SK-N-SH (cell line): Measurements from ENCODE around the gene ADORA2A.

Experiments used
- CHD2 ChIP-seq: fragments of 150-350 bp; IDR thresholded peaks from 2 replicates; pipeline ENCODE4 v1.6.1; 2018; ENCODE audit warnings: low read length; ENCODE audit not compliant: partially characterized antibody
- EP300 ChIP-seq, 2 experiments: IDR thresholded peaks; 2 replicates each; pipeline versions ENCODE4 v1.4.0 to v1.6.1; 2012; ENCODE audit warnings: borderline replicate concordance in 1 of 2, low read depth in 1 of 2, low read length in 1 of 2
- FOXJ3 ChIP-seq: sonication (generic); formaldehyde crosslinking; IDR thresholded peaks from 2 replicates; pipeline ENCODE4 v1.5.1; 2020; ENCODE audit warnings: mild to moderate bottlenecking, missing genetic modification reagents
- GABPA ChIP-seq: IDR thresholded peaks from 2 replicates; pipeline ENCODE4 v1.4.0; 2012; ENCODE audit warnings: low read depth, mild to moderate bottlenecking
- NFIC ChIP-seq: IDR thresholded peaks from 2 replicates; pipeline ENCODE4 v1.4.0; 2012; ENCODE audit warnings: borderline replicate concordance
- NRF1 ChIP-seq: IDR thresholded peaks from 2 replicates; pipeline ENCODE4 v1.6.1; 2012; ENCODE audit warnings: low read depth, mild to moderate bottlenecking, low read length
- RAD21 ChIP-seq: IDR thresholded peaks from 2 replicates; pipeline ENCODE4 v1.6.1; 2012; ENCODE audit warnings: mild to moderate bottlenecking, low read length
- RFX5 ChIP-seq: IDR thresholded peaks from 2 replicates; pipeline ENCODE4 v1.6.1; 2012; ENCODE audit warnings: mild to moderate bottlenecking, improper control_type of control experiment, low read length
- SMC3 ChIP-seq: IDR thresholded peaks from 2 replicates; pipeline ENCODE4 v1.6.1; 2012; ENCODE audit warnings: low read depth, low read length, improper control_type of control experiment
- TEAD4 ChIP-seq: IDR thresholded peaks from 2 replicates; pipeline ENCODE4 v1.4.0; 2012; ENCODE audit warnings: mild to moderate bottlenecking, borderline replicate concordance; ENCODE audit not compliant: insufficient read depth
- TF ChIP-seq, protein P1 (sequence below): fragments of 200-600 bp; sonication (generic); IDR thresholded peaks from 2 replicates; pipeline ENCODE4 v1.6.1; 2017; ENCODE audit warnings: antibody characterized with exemption, mild to moderate bottlenecking, moderate library complexity

DNA sequence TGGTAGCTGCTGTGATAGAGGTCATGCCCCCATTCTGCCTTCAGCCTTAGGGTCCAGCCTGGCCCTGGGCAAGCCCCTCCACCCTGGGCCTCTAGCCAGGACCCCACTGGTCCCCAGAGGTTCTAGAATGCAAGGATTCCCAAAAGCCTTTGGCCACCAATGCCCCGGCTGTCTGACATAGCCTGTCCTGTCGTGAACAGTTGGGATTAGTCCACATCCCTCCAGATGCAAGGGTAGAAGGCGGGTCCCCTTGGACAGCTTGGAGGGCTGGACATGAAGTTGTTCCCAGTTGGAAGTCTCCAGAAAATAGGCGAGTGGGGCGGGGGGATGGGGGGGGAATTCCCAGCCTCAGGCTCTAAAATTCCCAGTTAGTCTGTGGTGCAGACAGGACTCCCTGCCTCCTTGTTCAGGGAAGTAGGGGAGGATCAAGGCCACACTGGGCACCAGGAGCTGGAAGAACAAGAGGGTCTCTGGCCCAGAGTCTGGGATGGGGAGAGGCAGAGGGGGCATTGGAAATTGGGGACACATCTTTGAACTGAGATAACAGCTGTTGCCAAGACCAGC lies 5.2 kb upstream of the ADORA2A start:
- TF ChIP-seq SMC3 (no peak), EP300 (IDR thresholded peaks at IDR 0.05; ENCODE audit: borderline replicate concordance in 1 of 2, low read depth in 1 of 2, low read length in 1 of 2) (no peak), RFX5 (no peak), RAD21 (no peak), CHD2 (no peak), GABPA (no peak), NRF1 (no peak), TEAD4 (no peak), NFIC (no peak), FOXJ3 (CRISPR knock-in tag) (no peak)
- TF ChIP-seq, protein P1, sequence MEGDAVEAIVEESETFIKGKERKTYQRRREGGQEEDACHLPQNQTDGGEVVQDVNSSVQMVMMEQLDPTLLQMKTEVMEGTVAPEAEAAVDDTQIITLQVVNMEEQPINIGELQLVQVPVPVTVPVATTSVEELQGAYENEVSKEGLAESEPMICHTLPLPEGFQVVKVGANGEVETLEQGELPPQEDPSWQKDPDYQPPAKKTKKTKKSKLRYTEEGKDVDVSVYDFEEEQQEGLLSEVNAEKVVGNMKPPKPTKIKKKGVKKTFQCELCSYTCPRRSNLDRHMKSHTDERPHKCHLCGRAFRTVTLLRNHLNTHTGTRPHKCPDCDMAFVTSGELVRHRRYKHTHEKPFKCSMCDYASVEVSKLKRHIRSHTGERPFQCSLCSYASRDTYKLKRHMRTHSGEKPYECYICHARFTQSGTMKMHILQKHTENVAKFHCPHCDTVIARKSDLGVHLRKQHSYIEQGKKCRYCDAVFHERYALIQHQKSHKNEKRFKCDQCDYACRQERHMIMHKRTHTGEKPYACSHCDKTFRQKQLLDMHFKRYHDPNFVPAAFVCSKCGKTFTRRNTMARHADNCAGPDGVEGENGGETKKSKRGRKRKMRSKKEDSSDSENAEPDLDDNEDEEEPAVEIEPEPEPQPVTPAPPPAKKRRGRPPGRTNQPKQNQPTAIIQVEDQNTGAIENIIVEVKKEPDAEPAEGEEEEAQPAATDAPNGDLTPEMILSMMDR, result no peak
